Adrenal gland (tissue), 5 donors: ENCODE measurements around the gene WIPI1.

Experiments
- CTCF ChIP-seq, 6 experiments: fragments of 450-650 bp in 4 of 6; fragments of 200-600 bp in 2 of 6; sonication (generic) in 1 of 6; IDR thresholded peaks; 1 replicate in 5 of 6; 2 replicates in 1 of 6; pipeline versions ENCODE4 v1.5.1 to v1.8.0; 2016 to 2021; ENCODE audit warnings: antibody characterized with exemption in 6 of 6, mild to moderate bottlenecking in 2 of 6, moderate library complexity in 1 of 6
- POLR2A ChIP-seq, 2 donors: fragments of 450-650 bp; IDR thresholded peaks; one replicate each; pipeline ENCODE4 v1.6.1; 2017; ENCODE audit warnings: antibody characterized with exemption in 2 of 2, mild to moderate bottlenecking in 2 of 2, moderate library complexity in 1 of 2
- donor health status: DM: no; HTN: no; CAD: no.

- TF ChIP-seq CTCF (IDR thresholded peaks at IDR 0.05): no peak
- TF ChIP-seq POLR2A (IDR thresholded peaks at IDR 0.05): no peak
These were observed 3.4 kb upstream of the WIPI1 start for GRCh38 chr17:68460715-68461114.
